GM06990 (cell line): ENCODE results near the gene EVC2.
A peak's percentile ranks its signal among the peaks of the same experiment; 100 is the strongest.

Source experiments
- DNase-seq: peaks from one replicate; pipeline ENCODE4 v3.0.0-alpha.2; 2011; ENCODE audit not compliant: insufficient read length; ENCODE audit errors: extremely low read depth
- H3K27me3 ChIP-seq: replicated peaks from 2 replicates; pipeline ENCODE4 v1.6.0; 2011; ENCODE audit warnings: low read length; ENCODE audit not compliant: control insufficient read depth, insufficient read depth
- H3K36me3 ChIP-seq: 2 replicates; pipeline ENCODE4 v1.5.1; 2011; ENCODE audit warnings: low read length; ENCODE audit not compliant: control insufficient read depth, insufficient read depth
- H3K4me3 ChIP-seq: replicated peaks from 2 replicates; pipeline ENCODE4 v1.5.1; 2011; ENCODE audit warnings: low read depth, mild to moderate bottlenecking, control low read depth, low read length
- TF ChIP-seq, protein P1 (sequence below): IDR thresholded peaks from 2 replicates; pipeline ENCODE4 v1.5.1; 2011; ENCODE audit warnings: low read length, control low read depth, mild to moderate bottlenecking, inconsistent platforms; ENCODE audit not compliant: insufficient read depth, poor library complexity, severe bottlenecking

The EVC2 gene

DNA sequence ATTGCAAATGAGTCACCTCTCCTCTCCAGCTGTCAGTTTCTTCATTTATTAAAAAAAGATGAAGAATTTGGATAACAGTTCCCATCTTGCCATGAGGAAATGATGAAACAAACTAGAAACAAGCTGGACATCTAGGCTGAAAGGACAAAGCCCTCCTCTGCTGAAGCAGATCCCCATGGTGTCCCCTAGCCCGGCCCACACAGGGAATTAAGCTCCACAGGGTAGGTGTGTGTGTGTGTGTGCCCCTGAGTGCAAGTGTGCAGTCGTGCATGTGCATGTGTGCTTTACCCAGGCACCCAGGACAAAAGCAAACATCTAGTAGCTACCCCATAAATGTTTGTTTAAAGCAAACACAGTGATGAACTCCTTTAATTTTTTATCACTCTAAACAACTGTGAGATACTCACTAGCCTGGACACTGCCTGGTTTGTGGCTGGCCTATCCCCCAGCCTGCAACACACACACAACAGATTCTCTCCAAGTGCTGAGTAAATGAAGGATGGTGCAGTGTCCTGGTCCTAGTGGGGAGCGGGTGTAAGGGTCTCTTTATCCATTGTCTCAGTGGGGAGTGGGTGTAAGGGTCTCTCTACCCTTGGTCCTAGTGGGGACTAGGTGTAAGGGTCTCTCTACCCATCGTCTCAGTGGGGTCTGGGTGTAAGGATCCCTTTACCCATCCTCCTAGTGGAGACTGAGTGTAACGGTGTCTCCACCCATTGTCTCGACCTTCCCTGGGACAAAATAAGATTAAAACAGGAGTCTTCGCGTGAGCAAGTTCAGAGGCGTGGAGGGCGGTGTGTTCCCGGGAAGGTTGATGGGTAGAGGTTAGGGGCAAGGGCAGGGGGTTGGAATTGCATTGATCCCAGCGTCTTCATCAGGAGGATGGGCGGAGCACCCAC is 2.0 kb upstream of the EVC2 start:
- Histone ChIP-seq H3K27me3 (no peaks in the 10 kb centered on the region), H3K4me3 (peak overlapping the region; percentile 66), H3K36me3 (no peaks in the 10 kb centered on the region)
- TF ChIP-seq, protein P1, sequence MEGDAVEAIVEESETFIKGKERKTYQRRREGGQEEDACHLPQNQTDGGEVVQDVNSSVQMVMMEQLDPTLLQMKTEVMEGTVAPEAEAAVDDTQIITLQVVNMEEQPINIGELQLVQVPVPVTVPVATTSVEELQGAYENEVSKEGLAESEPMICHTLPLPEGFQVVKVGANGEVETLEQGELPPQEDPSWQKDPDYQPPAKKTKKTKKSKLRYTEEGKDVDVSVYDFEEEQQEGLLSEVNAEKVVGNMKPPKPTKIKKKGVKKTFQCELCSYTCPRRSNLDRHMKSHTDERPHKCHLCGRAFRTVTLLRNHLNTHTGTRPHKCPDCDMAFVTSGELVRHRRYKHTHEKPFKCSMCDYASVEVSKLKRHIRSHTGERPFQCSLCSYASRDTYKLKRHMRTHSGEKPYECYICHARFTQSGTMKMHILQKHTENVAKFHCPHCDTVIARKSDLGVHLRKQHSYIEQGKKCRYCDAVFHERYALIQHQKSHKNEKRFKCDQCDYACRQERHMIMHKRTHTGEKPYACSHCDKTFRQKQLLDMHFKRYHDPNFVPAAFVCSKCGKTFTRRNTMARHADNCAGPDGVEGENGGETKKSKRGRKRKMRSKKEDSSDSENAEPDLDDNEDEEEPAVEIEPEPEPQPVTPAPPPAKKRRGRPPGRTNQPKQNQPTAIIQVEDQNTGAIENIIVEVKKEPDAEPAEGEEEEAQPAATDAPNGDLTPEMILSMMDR = peak; percentile 31
- no peak for DNase-seq

DNA sequence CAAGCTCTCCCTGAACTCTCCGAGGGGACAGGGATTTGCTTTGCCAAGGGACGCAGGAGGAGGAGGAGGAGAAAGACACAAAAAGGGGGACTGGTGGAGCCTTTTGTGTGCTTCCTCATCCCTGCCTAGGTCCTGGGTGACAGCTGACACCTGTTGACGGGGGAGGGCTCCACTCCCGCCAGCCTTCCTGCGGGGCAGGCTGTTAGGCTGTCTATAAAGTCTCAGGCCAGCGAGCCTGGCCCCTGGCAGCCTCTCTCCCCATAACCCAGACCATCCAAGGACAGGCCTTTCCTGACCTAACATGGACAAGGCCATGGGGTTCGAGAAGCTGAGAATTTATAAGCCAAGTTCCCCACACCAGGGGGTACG is 832 bp upstream of the EVC2 start:
- TF ChIP-seq, protein P1 = no peak
- DNase-seq = no peak
- Histone ChIP-seq H3K4me3 (no peak overlapping the region; the same call in 1 of the 2 replicates), H3K27me3 (no peaks in the 10 kb centered on the region), H3K36me3 (no peaks in the 10 kb centered on the region)

DNA sequence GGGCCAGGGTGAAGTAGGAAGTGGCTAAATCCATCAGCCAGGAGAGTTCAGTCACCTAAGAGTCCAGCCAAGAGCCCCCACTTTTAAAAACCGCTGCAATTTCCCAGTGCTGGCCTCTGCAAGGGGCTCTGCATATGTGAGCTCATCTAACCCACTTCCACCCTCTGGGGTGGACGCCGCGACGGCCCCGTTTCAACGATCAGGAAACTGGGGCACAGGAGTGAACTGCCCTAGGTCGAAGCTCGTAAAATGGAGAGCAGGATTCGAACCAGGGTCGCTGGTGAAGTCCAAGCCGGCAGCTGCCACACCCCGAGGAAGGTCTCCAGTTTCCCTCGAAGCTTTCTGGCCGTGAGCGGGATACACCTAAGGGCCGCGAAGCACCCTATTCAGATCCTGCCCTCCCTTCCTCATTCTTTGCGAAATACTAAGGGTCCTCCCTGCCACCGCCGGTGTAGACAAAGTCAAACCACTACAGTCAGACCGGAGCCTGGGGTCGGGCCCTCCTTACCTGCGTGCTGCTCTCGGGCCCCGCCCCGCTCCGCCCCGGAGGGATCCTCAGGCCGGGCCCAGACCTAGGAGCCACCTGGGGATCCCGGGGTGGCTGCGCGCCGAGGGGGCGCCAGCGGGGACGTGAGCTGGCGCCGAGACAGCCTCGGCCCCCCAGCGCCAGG is 446 bp downstream of the EVC2 start:
- TF ChIP-seq, protein P1 = no peak
- Histone ChIP-seq H3K4me3 (peak overlapping the region; percentile 64), H3K27me3 (no peaks in the 10 kb centered on the region), H3K36me3 (no peaks in the 10 kb centered on the region; the same call in 1 of the 2 replicates)
- peak; percentile 70 for DNase-seq

DNA sequence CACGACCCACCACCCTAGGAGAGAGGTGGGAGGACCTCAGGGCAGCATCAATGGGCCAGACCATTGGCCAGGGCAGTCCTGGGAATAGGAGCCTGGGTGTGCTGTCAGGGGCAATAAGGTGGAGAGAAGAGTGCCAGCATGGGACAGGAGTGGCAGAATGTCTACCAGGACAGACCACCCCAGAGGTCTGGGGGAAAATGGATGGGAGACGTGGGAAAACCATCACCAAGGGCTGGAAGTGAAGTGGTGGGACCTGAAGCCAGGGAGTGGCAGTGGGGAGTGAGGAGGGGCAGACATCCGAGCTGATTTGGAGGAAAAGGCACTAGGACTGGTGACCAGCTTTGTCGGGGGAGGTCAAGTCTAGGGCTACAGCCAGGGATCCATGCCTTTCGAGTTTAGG is 993 bp downstream of the EVC2 start:
- no peaks in the 10 kb centered on the region; the same call in 1 of the 2 replicates for H3K36me3 ChIP-seq
- no peak for DNase-seq
- TF ChIP-seq, protein P1 = no peak
- H3K4me3 ChIP-seq = peak overlapping the region; percentile 64
- H3K27me3 ChIP-seq = no peaks in the 10 kb centered on the region

DNA sequence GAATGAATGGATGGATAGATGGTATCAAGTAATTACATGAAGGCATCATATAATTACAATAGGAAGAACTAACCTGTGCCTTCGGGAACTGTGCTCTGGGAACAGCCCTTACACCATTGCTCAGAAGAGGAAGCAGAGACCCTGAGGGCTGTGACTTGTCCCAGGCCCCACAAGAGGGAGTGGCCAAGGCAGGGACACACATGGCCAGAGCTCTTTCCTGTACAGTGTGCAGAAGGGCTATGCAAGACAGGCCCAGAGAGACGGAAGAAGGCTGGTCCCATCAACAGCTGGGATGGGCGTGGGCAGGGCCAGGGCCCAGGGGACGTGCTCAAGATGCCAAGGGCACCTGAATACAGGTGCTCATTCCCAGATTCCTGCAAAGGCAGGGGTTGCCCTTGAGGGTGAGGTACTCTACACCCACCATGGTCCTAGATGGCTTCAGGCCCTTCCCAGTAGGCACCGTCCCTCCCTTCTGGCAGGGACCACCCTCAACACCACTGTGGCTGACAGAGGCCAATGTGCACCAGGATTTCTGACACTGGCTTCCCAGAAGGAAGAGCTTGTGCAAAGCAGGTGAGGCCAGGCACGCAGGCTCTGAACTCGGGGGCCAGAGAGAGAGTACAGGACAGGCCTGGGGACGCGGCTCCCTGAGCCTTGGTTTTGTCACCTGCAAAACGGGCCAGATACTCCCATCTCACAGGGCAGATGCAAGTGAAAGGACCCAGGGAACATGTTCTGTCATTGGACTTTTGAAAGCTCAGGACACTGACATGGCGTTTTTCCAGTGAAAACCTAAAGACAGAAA is 1.7 kb downstream of the EVC2 start:
- H3K36me3 ChIP-seq = no peaks in the 10 kb centered on the region; the same call in 1 of the 2 replicates
- no peaks in the 10 kb centered on the region for H3K27me3 ChIP-seq
- TF ChIP-seq, protein P1 = no peak
- DNase-seq = no peak
- H3K4me3 ChIP-seq = no peak overlapping the region
